CD14-positive monocyte (primary cell): ENCODE data around the gene MYH10. TPM values are rescaled to one million over a fixed set of nuclear protein-coding genes. Genes with fewer than 3 reads are reported as not detected.

Experiments
- DNase-seq, 3 donors: peaks; one replicate each; pipeline ENCODE4 v3.0.0-alpha.2; 2011 to 2022
- H2AFZ ChIP-seq: 2 replicates; pipeline ENCODE4 v1.6.0; 2012; ENCODE audit warnings: mild to moderate bottlenecking, low read depth, low read length, inconsistent platforms; ENCODE audit not compliant: insufficient read depth, poor library complexity, severe bottlenecking
- H3K27ac ChIP-seq, 2 donors: 1 replicate in 1 of 2; 2 replicates in 1 of 2; pipeline ENCODE4 v1.5.1; 2012 to 2013; ENCODE audit warnings: low read length in 2 of 2, control low read depth in 1 of 2, inconsistent platforms in 1 of 2, low read depth in 1 of 2, mild to moderate bottlenecking in 1 of 2
- H3K27me3 ChIP-seq, 2 donors: one replicate each; pipeline versions ENCODE4 v1.6.0 to v1.6.1; 2011 to 2013; ENCODE audit warnings: low read length in 2 of 2; ENCODE audit not compliant: control insufficient read depth in 2 of 2, insufficient read depth in 2 of 2
- H3K36me3 ChIP-seq, 2 donors: replicated peaks in 1 of 2; 1 replicate in 1 of 2; 2 replicates in 1 of 2; pipeline versions ENCODE4 v1.5.1 to v1.6.1; 2012 to 2013; ENCODE audit warnings: low read length in 2 of 2, control low read depth in 1 of 2, inconsistent platforms in 1 of 2, mild to moderate bottlenecking in 1 of 2; ENCODE audit not compliant: insufficient read depth in 2 of 2, control insufficient read depth in 1 of 2
- H3K4me1 ChIP-seq, 2 donors: 1 replicate in 1 of 2; 2 replicates in 1 of 2; pipeline versions ENCODE4 v1.5.1 to v1.6.1; 2012 to 2013; ENCODE audit warnings: low read length in 2 of 2, control low read depth in 1 of 2, inconsistent platforms in 1 of 2, mild to moderate bottlenecking in 1 of 2, moderate library complexity in 1 of 2; ENCODE audit not compliant: insufficient read depth in 2 of 2, control insufficient read depth in 1 of 2
- H3K4me2 ChIP-seq: replicated peaks from 2 replicates; pipeline ENCODE3; 2012; ENCODE audit warnings: low read length, moderate library complexity, mild to moderate bottlenecking; ENCODE audit not compliant: poor library complexity, severe bottlenecking; ENCODE audit errors: extremely low read depth
- H3K4me3 ChIP-seq, 3 experiments: fragments of 200-600 bp in 1 of 3; sonication (generic) in 1 of 3; replicated peaks in 1 of 3; 1 replicate in 2 of 3; 2 replicates in 1 of 3; pipeline ENCODE4 v1.5.1; 2011 to 2013; ENCODE audit warnings: low read length in 3 of 3, mild to moderate bottlenecking in 3 of 3, control low read depth in 2 of 3, low read depth in 2 of 3, inconsistent platforms in 1 of 3, moderate library complexity in 1 of 3
- H3K79me2 ChIP-seq: 2 replicates; pipeline ENCODE4 v1.6.0; 2012; ENCODE audit warnings: mild to moderate bottlenecking, control low read depth, inconsistent platforms, low read length, moderate library complexity; ENCODE audit not compliant: insufficient read depth
- H3K9ac ChIP-seq: 2 replicates; pipeline ENCODE4 v1.6.0; 2017; ENCODE audit warnings: low read length, mild to moderate bottlenecking; ENCODE audit not compliant: insufficient read depth, poor library complexity, severe bottlenecking
- H3K9me3 ChIP-seq, 2 donors: replicated peaks in 1 of 2; 1 replicate in 1 of 2; 2 replicates in 1 of 2; pipeline versions ENCODE4 v1.5.1 to v1.6.1; 2012 to 2013; ENCODE audit warnings: low read length in 2 of 2, control low read depth in 1 of 2; ENCODE audit not compliant: control insufficient read depth in 1 of 2, insufficient read depth in 1 of 2
- H4K20me1 ChIP-seq: 2 replicates; pipeline ENCODE4 v1.6.0; 2012; ENCODE audit warnings: mild to moderate bottlenecking, low read length, control low read depth, moderate library complexity; ENCODE audit not compliant: insufficient read depth
- H3K27ac Mint-ChIP-seq, 7 donors: one replicate each; pipeline ENCODE4 v1.8.0; 2020; ENCODE audit warnings: mild to moderate bottlenecking in 7 of 7, mixed read lengths in 7 of 7, moderate library complexity in 6 of 7, inconsistent platforms in 2 of 7
- H3K27me3 Mint-ChIP-seq, 3 donors: one replicate each; pipeline ENCODE4 v1.8.0; 2021 to 2022; ENCODE audit warnings: low read depth in 3 of 3, mild to moderate bottlenecking in 3 of 3, mixed read lengths in 3 of 3, moderate library complexity in 3 of 3, inconsistent platforms in 1 of 3
- H3K36me3 Mint-ChIP-seq, 2 donors: one replicate each; pipeline ENCODE4 v1.8.0; 2020; ENCODE audit warnings: mixed read lengths in 2 of 2, inconsistent platforms in 1 of 2, mild to moderate bottlenecking in 1 of 2
- H3K4me1 Mint-ChIP-seq: one replicate; pipeline ENCODE4 v1.8.0; 2020; ENCODE audit warnings: mild to moderate bottlenecking, mixed read lengths
- H3K4me3 Mint-ChIP-seq, 2 donors: one replicate each; pipeline ENCODE4 v1.8.0; 2020; ENCODE audit warnings: mild to moderate bottlenecking in 2 of 2, mixed read lengths in 2 of 2, moderate library complexity in 1 of 2
- H3K9me3 Mint-ChIP-seq, 7 donors: one replicate each; pipeline ENCODE4 v1.8.0; 2020 to 2022; ENCODE audit warnings: mixed read lengths in 7 of 7, mild to moderate bottlenecking in 6 of 7, moderate library complexity in 6 of 7, inconsistent platforms in 2 of 7
- WGBS: methylation state at CpG from one replicate; pipeline ENCODE4 v1.1.5; 2013; ENCODE audit warnings: missing lambda C conversion rate; ENCODE audit not compliant: insufficient coverage; 5-methylcytosine and 5-hydroxymethylcytosine counted together
- intact Hi-C, 2 donors: fragments of 100-400 bp; cut with micrococcal nuclease; formaldehyde crosslinking; loops; one replicate each; pipeline versions ENCODE4 v1.15.0 to v1.15.1; 2023
- polyA plus RNA-seq, 3 donors: library from polyadenylated mRNA; depleted of rRNA in 1 of 3; unstranded in 2 of 3; stranded (reverse) in 1 of 3; fragments of 300-500 nt in 2 of 3; fragments of >200 nt in 1 of 3; fragmentation: Illumina TruSeq in 2 of 3; gene quantifications; 1 replicate in 2 of 3; 2 replicates in 1 of 3; pipeline ENCODE4 v1.2.3, GENCODE V29; 2012 to 2021
- TF ChIP-seq, protein P1 (sequence below): fragments of 200-600 bp; IDR thresholded peaks from one replicate; pipeline ENCODE4 v1.8.0; 2022; ENCODE audit warnings: antibody characterized with exemption, mild to moderate bottlenecking

The MYH10 gene
- polyA plus RNA-seq, 3 donors = 0.42 to 0.65 TPM; not detected in 1

DNA sequence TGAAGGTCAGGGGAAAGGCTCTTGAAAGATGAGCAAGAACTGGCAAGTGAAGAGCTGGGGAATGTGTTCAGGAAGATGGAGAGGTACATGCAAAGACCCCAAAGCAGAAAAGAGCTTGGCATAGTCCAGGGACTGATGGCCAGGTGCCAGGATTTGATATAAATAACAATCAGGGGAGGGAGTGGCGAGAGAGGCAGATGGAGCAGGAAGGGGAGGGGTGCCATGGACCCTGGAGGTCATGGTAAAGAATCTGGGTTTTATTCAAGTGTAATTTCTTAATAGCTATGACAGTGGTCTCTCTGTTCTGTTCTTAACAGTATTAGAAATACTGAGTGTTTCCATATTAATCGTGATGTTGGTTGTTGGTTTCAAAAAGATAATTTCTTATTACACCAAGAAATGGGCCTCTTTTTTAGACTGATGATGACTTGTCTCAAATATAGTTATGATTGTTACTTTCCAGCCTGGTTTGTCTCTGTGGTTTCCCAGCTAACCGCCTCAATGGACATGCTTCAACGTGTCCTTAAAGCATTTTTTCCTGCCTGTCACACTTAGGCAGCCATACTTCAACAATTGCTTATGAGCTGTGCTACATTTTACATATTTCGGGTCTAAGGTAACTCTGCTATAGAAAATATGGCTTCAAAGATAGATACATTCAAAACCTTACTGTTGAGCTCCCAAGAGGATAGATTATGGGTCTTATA is 49.4 kb downstream of the MYH10 start:
- H3K9me3 Mint-ChIP-seq = no peaks in the 10 kb centered on the region
- intact Hi-C loops = no loop called here
- Histone ChIP-seq H2AFZ (no peak overlapping the region), H3K9ac (no peak overlapping the region), H3K9me3 (no peaks in the 10 kb centered on the region), H3K36me3 (no peaks in the 10 kb centered on the region), H3K27ac (no peak overlapping the region), H3K79me2 (no peaks in the 10 kb centered on the region), H3K4me3 (no peak overlapping the region), H3K27me3 (no peaks in the 10 kb centered on the region), H3K4me1 (no peaks in the 10 kb centered on the region), H3K4me2 (no peak overlapping the region), H4K20me1 (no peaks in the 10 kb centered on the region)
- no peak overlapping the region for H3K27ac Mint-ChIP-seq
- no peaks in the 10 kb centered on the region for H3K36me3 Mint-ChIP-seq
- TF ChIP-seq, protein P1, sequence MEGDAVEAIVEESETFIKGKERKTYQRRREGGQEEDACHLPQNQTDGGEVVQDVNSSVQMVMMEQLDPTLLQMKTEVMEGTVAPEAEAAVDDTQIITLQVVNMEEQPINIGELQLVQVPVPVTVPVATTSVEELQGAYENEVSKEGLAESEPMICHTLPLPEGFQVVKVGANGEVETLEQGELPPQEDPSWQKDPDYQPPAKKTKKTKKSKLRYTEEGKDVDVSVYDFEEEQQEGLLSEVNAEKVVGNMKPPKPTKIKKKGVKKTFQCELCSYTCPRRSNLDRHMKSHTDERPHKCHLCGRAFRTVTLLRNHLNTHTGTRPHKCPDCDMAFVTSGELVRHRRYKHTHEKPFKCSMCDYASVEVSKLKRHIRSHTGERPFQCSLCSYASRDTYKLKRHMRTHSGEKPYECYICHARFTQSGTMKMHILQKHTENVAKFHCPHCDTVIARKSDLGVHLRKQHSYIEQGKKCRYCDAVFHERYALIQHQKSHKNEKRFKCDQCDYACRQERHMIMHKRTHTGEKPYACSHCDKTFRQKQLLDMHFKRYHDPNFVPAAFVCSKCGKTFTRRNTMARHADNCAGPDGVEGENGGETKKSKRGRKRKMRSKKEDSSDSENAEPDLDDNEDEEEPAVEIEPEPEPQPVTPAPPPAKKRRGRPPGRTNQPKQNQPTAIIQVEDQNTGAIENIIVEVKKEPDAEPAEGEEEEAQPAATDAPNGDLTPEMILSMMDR = no peak
- DNase-seq = no peak
- H3K27me3 Mint-ChIP-seq = peaks cover 0 to 2% (median 0%) of the 10 kb centered on the region in 3 donors
- H3K4me3 Mint-ChIP-seq = no peak overlapping the region
- 88% methylated on average over 3 of the region's 5 CpGs for WGBS
- H3K4me1 Mint-ChIP-seq = peaks cover 4% of the 10 kb centered on the region

DNA sequence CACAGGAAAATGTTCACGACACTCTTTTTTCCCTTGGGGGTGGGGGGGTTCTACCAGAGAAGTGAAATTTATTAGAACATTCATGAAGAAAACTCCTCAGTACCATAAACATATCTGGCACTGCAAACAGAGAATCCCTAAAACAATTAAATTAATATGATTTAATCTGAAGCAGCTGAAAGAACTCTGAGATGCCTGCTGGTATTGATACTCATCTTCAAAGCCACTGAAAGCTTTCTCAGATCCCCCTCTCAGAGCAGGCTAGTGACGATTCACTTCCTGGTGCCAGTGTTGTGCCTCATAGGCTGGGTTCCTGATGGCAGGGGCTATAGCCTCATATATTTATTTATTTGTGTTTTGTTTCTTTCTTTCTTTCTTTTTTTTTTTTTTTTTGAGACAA is 52.7 kb downstream of the MYH10 start:
- WGBS = no CpG with 5 or more reads among the region's 2 CpGs
- Histone ChIP-seq H2AFZ (no peak overlapping the region), H3K9ac (no peak overlapping the region), H3K27ac (no peak overlapping the region), H3K27me3 (no peaks in the 10 kb centered on the region), H4K20me1 (no peaks in the 10 kb centered on the region), H3K4me2 (no peak overlapping the region), H3K36me3 (no peaks in the 10 kb centered on the region), H3K79me2 (no peaks in the 10 kb centered on the region), H3K4me3 (no peak overlapping the region), H3K4me1 (no peaks in the 10 kb centered on the region), H3K9me3 (no peaks in the 10 kb centered on the region)
- Mint-ChIP-seq H3K9me3 (no peaks in the 10 kb centered on the region), H3K4me1 (peaks cover 4% of the 10 kb centered on the region), H3K4me3 (no peak overlapping the region), H3K36me3 (no peaks in the 10 kb centered on the region), H3K27ac (no peak overlapping the region), H3K27me3 (peaks cover 0 to 2% (median 0%) of the 10 kb centered on the region in 3 donors)
- TF ChIP-seq, protein P1 = no peak
- DNase-seq = no peak
- intact Hi-C loops = no loop called here
